Vagina (tissue), 2 donors: ENCODE data around the gene HERC2.

Experiments
- CTCF ChIP-seq, 3 experiments: fragments of 450-650 bp in 2 of 3; fragments of 200-600 bp in 1 of 3; sonication (generic) in 1 of 3; IDR thresholded peaks; one replicate each; pipeline ENCODE4 v1.5.1; 2017 to 2019; ENCODE audit warnings: antibody characterized with exemption in 3 of 3, mild to moderate bottlenecking in 2 of 3, moderate library complexity in 2 of 3
- POLR2A ChIP-seq, 2 donors: fragments of 450-650 bp; IDR thresholded peaks; one replicate each; pipeline ENCODE4 v1.6.1; 2017; ENCODE audit warnings: antibody characterized with exemption in 2 of 2, mild to moderate bottlenecking in 2 of 2, moderate library complexity in 2 of 2
- POLR2AphosphoS5 ChIP-seq, 2 donors: sonication (generic); formaldehyde crosslinking; IDR thresholded peaks; one replicate each; pipeline ENCODE4 v1.9.0; 2017; ENCODE audit warnings: antibody characterized with exemption in 2 of 2, mild to moderate bottlenecking in 2 of 2, low read depth in 1 of 2; ENCODE audit not compliant: insufficient read depth in 1 of 2

GRCh38 chr15:28262438-28262837, 59.5 kb downstream of the HERC2 start:
- TF ChIP-seq CTCF (IDR thresholded peaks at IDR 0.05) = no peak
- no peak for TF ChIP-seq POLR2A (IDR thresholded peaks at IDR 0.05)
- TF ChIP-seq POLR2AphosphoS5 (IDR thresholded peaks at IDR 0.05; ENCODE audit: insufficient read depth in 1 of 2, low read depth in 1 of 2) = no peak
